Stomach (tissue), 4 donors: ENCODE measurements around the gene MICAL2.

Source experiments
- EP300 ChIP-seq: sonication (generic); formaldehyde crosslinking; IDR thresholded peaks from one replicate; pipeline ENCODE4 v1.6.1; 2017; ENCODE audit warnings: antibody characterized with exemption
- POLR2A ChIP-seq, 4 donors: fragments of 450-650 bp; IDR thresholded peaks; one replicate each; pipeline ENCODE4 v1.6.1; 2016; ENCODE audit warnings: antibody characterized with exemption in 4 of 4, control low read depth in 2 of 4, mild to moderate bottlenecking in 1 of 4, moderate library complexity in 1 of 4
- POLR2AphosphoS5 ChIP-seq, 3 donors: sonication (generic); formaldehyde crosslinking; IDR thresholded peaks; one replicate each; pipeline ENCODE4 v1.6.1; 2016; ENCODE audit warnings: antibody characterized with exemption in 3 of 3

GRCh38 chr11:12161603-12162350, 51.4 kb downstream of the MICAL2 start:
- TF ChIP-seq EP300 (no peak), POLR2A (IDR thresholded peaks at IDR 0.05) (no peak), POLR2AphosphoS5 (IDR thresholded peaks at IDR 0.05) (no peak)
